H1 (cell line): ENCODE results near the gene RABEP2. TPM values are rescaled to one million over a fixed set of nuclear protein-coding genes. Genes with fewer than 3 reads are reported as not detected.

Source experiments
- GTF2F1 ChIP-seq: IDR thresholded peaks from 2 replicates; pipeline ENCODE4 v1.6.1; 2012; ENCODE audit warnings: low read depth, low read length, improper control_type of control experiment, borderline replicate concordance
- polyA plus RNA-seq, 7 experiments: library from polyadenylated mRNA; depleted of rRNA in 3 of 7; stranded (reverse) in 5 of 7; unstranded in 2 of 7; fragments of >200 nt in 5 of 7; fragments of 200-250 nt in 2 of 7; gene quantifications; 1 replicate in 5 of 7; 2 replicates in 1 of 7; 4 replicates in 1 of 7; pipeline versions ENCODE4 v1.2.1 to v1.2.3, GENCODE V29; 2011 to 2013; ENCODE audit warnings: missing spikeins in 2 of 7, mixed read lengths in 2 of 7
- total RNA-seq: library from RNA; stranded (reverse); fragmentation: NEBNext Ultra II Directional; extraction: Animal tissue kit (Norgen Biotek cat#: 25700); gene quantifications from 2 replicates; pipeline ENCODE4 v1.2.1, GENCODE V29; 2021

Gene RABEP2
- total and polyA plus RNA-seq, 2 of the 8 experiments (the other 6 are each of a cell fraction or from before 2014, with no cell fraction given) = 10.4 to 14.9 TPM

GRCh38 chr16:28927815-28928214 is 2.8 kb upstream of the RABEP2 start (continued):
- no peak for TF ChIP-seq GTF2F1
